GM12891 (cell line): ENCODE results near the gene UBE2O.

ENCODE experiments used
- PAX5 ChIP-seq: IDR thresholded peaks from 2 replicates; pipeline ENCODE4 v1.6.1; 2011; ENCODE audit warnings: low read length, moderate library complexity, mild to moderate bottlenecking; ENCODE audit not compliant: insufficient read depth, severe bottlenecking
- POLR2A ChIP-seq: IDR thresholded peaks from 2 replicates; pipeline ENCODE4 v1.6.1; 2011; ENCODE audit warnings: low read depth, low read length, control low read depth
- SPI1 ChIP-seq: IDR thresholded peaks from 2 replicates; pipeline ENCODE4 v1.6.1; 2011; ENCODE audit warnings: low read depth, low read length, control low read depth
- TAF1 ChIP-seq: IDR thresholded peaks from 2 replicates; pipeline ENCODE4 v1.6.1; 2011; ENCODE audit warnings: low read depth, low read length, control low read depth

- no peak for TF ChIP-seq TAF1
- no peak for TF ChIP-seq POLR2A
- TF ChIP-seq PAX5: no peak
- no peak for TF ChIP-seq SPI1
Observed at GRCh38 chr17:76453431-76453743, 435 bp upstream of the UBE2O start.
